ENCODE results near the gene MYNN. TPM values are rescaled to one million over a fixed set of nuclear protein-coding genes. Genes with fewer than 3 reads are reported as not detected.

The MYNN gene
- total RNA-seq, 1 experiment from 2014 or later = 20.5 TPM

DNA sequence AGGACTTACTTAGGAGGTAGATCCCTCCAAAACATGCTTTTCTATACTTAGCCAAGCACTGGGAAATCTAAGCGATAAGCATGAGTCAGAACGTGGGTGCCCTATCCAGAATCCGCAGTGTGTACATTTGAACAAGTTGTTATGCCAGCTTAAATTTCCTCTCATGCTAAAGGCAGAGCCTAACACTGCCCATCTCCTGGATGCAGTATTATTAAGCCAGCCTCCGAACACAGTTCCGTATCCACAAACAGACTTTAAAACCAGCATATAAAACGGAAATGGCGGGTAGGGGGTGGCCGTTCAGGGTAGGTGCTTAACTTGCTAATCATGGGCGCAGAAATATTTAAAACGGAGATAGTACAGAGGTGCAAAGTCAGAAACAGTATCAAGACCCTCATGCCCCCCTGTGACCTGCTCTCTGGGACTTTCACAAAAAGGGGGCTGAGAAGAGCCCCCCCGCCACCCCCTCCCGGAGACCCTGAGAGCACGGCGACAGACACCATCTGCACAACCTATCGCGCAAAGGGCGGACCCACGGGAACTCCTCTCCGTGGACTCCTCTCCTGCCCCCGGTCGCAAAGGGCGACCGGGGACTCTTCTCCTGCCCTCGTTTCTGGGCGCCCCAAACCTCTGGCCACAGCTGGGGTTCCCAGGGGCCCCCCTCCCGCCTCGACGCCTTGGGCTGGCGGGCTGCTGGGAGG, 38.6 kb downstream of the MYNN start:
- DNase-seq (ENCODE audit: low spot score) = peak; percentile 58
- peak overlapping the region; percentile 85 for H3K27ac ChIP-seq (ENCODE audit: low read depth, low read length, poor library complexity, severe bottlenecking)

GRCh38 chr3:169812332-169813235, 39.4 kb downstream of the MYNN start, which contains the start of the genes LRRC34 and LRRIQ4:
LRRC34 (minus strand) TSS chr3:169812904; CDS start chr3:169812548, 356 bp downstream.
LRRIQ4 (plus strand) TSS chr3:169812870; CDS start chr3:169821922, 9,052 bp downstream.
- no TSS peak for BruUV-seq (replicated peaks)
- DNase-seq (ENCODE audit: low spot score) = peak; percentile 91
- Histone ChIP-seq H3K36me3 (ENCODE audit: insufficient read depth, low read length, poor library complexity, severe bottlenecking) (no peaks in the 10 kb centered on the region), H3K4me1 (ENCODE audit: insufficient read depth, low read length, poor library complexity, severe bottlenecking) (peaks cover 5% of the 10 kb centered on the region), H3K27me3 (replicated peaks; ENCODE audit: insufficient read depth, low read depth, low read length, poor library complexity) (no peaks in the 10 kb centered on the region), H3K4me3 (ENCODE audit: low read depth, low read length, poor library complexity, severe bottlenecking) (peak within 1 kb of the TSS; percentile 72), H3K27ac (ENCODE audit: low read depth, low read length, poor library complexity, severe bottlenecking) (peak within 1 kb of the TSS; percentile 85), H3K9me3 (ENCODE audit: low read depth, low read length, poor library complexity, severe bottlenecking) (no peaks in the 10 kb centered on the region)
- no peak for TF ChIP-seq EZH2 (IDR thresholded peaks at IDR 0.05; ENCODE audit: borderline replicate concordance, low read depth, low read length, poor library complexity, severe bottlenecking)
- TF ChIP-seq, protein P1, sequence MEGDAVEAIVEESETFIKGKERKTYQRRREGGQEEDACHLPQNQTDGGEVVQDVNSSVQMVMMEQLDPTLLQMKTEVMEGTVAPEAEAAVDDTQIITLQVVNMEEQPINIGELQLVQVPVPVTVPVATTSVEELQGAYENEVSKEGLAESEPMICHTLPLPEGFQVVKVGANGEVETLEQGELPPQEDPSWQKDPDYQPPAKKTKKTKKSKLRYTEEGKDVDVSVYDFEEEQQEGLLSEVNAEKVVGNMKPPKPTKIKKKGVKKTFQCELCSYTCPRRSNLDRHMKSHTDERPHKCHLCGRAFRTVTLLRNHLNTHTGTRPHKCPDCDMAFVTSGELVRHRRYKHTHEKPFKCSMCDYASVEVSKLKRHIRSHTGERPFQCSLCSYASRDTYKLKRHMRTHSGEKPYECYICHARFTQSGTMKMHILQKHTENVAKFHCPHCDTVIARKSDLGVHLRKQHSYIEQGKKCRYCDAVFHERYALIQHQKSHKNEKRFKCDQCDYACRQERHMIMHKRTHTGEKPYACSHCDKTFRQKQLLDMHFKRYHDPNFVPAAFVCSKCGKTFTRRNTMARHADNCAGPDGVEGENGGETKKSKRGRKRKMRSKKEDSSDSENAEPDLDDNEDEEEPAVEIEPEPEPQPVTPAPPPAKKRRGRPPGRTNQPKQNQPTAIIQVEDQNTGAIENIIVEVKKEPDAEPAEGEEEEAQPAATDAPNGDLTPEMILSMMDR (conservative IDR thresholded peaks at IDR 0.05; ENCODE audit: low read depth, low read length) = no peak
- CTCF ChIA-PET = no interaction called here
- POLR2A ChIA-PET (ENCODE audit: low non-redundant PET) = no interaction called here
- intact Hi-C loops (cut with micrococcal nuclease; ENCODE audit: unreplicated experiment) = no loop called here

More for the DNA sequence above, 38.6 kb downstream of the MYNN start:
- H3K9me3 ChIP-seq (ENCODE audit: low read depth, low read length, poor library complexity, severe bottlenecking) = no peaks in the 10 kb centered on the region
- CTCF ChIA-PET = no interaction called here
- H3K4me1 ChIP-seq (ENCODE audit: insufficient read depth, low read length, poor library complexity, severe bottlenecking) = peaks cover 5% of the 10 kb centered on the region
- no peaks in the 10 kb centered on the region for H3K27me3 ChIP-seq (replicated peaks; ENCODE audit: insufficient read depth, low read depth, low read length, poor library complexity)
- H3K4me3 ChIP-seq (ENCODE audit: low read depth, low read length, poor library complexity, severe bottlenecking) = peak overlapping the region; percentile 72
- TF ChIP-seq, protein P1 (conservative IDR thresholded peaks at IDR 0.05; ENCODE audit: low read depth, low read length) = no peak
- TF ChIP-seq EZH2 (IDR thresholded peaks at IDR 0.05; ENCODE audit: borderline replicate concordance, low read depth, low read length, poor library complexity, severe bottlenecking) = no peak
- intact Hi-C loops (cut with micrococcal nuclease; ENCODE audit: unreplicated experiment) = no loop called here
- BruUV-seq (replicated peaks) = TSS peak; percentile 39
- H3K36me3 ChIP-seq (ENCODE audit: insufficient read depth, low read length, poor library complexity, severe bottlenecking) = peaks cover 5% of the 10 kb centered on the region
- POLR2A ChIA-PET (ENCODE audit: low non-redundant PET) = no interaction called here

GRCh38 chr3:169813278-169813677, 40.1 kb downstream of the MYNN start:
- CTCF ChIA-PET = no interaction called here
- intact Hi-C loops (cut with micrococcal nuclease; ENCODE audit: unreplicated experiment) = no loop called here

More at GRCh38 chr3:169813278-169813677, 40.1 kb downstream of the MYNN start:
- TF ChIP-seq, protein P1 (conservative IDR thresholded peaks at IDR 0.05; ENCODE audit: low read depth, low read length) = no peak
- TF ChIP-seq EZH2 (IDR thresholded peaks at IDR 0.05; ENCODE audit: borderline replicate concordance, low read depth, low read length, poor library complexity, severe bottlenecking) = no peak
- Histone ChIP-seq H3K27me3 (replicated peaks; ENCODE audit: insufficient read depth, low read depth, low read length, poor library complexity) (no peaks in the 10 kb centered on the region), H3K36me3 (ENCODE audit: insufficient read depth, low read length, poor library complexity, severe bottlenecking) (no peaks in the 10 kb centered on the region), H3K4me1 (ENCODE audit: insufficient read depth, low read length, poor library complexity, severe bottlenecking) (peaks cover 5% of the 10 kb centered on the region), H3K9me3 (ENCODE audit: low read depth, low read length, poor library complexity, severe bottlenecking) (no peaks in the 10 kb centered on the region), H3K27ac (ENCODE audit: low read depth, low read length, poor library complexity, severe bottlenecking) (peak overlapping the region; percentile 85), H3K4me3 (ENCODE audit: low read depth, low read length, poor library complexity, severe bottlenecking) (peak overlapping the region; percentile 72)
- peak; percentile 22 for DNase-seq (ENCODE audit: low spot score)
- POLR2A ChIA-PET (ENCODE audit: low non-redundant PET) = no interaction called here
- BruUV-seq (replicated peaks) = no TSS peak

Measured in A673 (cell line).